IMR-90 (cell line): ENCODE data around the gene NTRK2. TPM values are rescaled to one million over a fixed set of nuclear protein-coding genes. Genes with fewer than 3 reads are reported as not detected.
A peak's percentile ranks its signal among the peaks of the same experiment; 100 is the strongest.

ENCODE experiments used
- ATAC-seq: fragments of 200-7000 bp; cut with Tn5 transposase; 2 replicates; pipeline ENCODE4 v1.9.1; 2020; ENCODE audit warnings: low read depth, mild to moderate bottlenecking, moderate library complexity
- BruUV-seq: library from RNA; stranded (reverse); fragments of 400-500 nt; replicated peaks from 2 replicates; lab custom pipeline; 2021; lab: Mats Ljungman, UMichigan
- CTCF ChIA-PET: fragments of 300-600 bp; formaldehyde crosslinking; extraction: SDS; loops from one replicate; lab custom pipeline; 2021; ENCODE audit warnings: antibody characterized with exemption; lab: Yijun Ruan, JAX
- POLR2A ChIA-PET: fragments of 300-600 bp; sonication (Branson Sonifier 250); formaldehyde crosslinking; loops from one replicate; lab custom pipeline; 2022; ENCODE audit warnings: antibody characterized with exemption; ENCODE audit not compliant: unreplicated experiment; lab: Charles Lee
- DNase-seq: peaks from one replicate; pipeline ENCODE4 v3.0.0; 2013
- H2AFZ ChIP-seq: replicated peaks from 2 replicates; pipeline ENCODE3; 2013; ENCODE audit warnings: low read length, mild to moderate bottlenecking; ENCODE audit not compliant: poor library complexity
- H2AK5ac ChIP-seq: 2 replicates; pipeline ENCODE4 v1.6.1; 2013; ENCODE audit warnings: low read depth, low read length, inconsistent platforms
- H2AK9ac ChIP-seq: replicated peaks from 2 replicates; pipeline ENCODE3; 2013; ENCODE audit warnings: mild to moderate bottlenecking, low read depth, low read length, moderate library complexity; ENCODE audit not compliant: poor library complexity
- H2BK120ac ChIP-seq: 2 replicates; pipeline ENCODE4 v1.6.1; 2013; ENCODE audit warnings: low read depth, low read length, inconsistent platforms
- H2BK15ac ChIP-seq: 3 replicates; pipeline ENCODE4 v1.6.1; 2013; ENCODE audit warnings: low read depth, low read length, inconsistent platforms
- H2BK20ac ChIP-seq: 2 replicates; pipeline ENCODE4 v1.6.1; 2013; ENCODE audit warnings: low read depth, mild to moderate bottlenecking, inconsistent platforms, low read length, moderate library complexity
- H2BK5ac ChIP-seq: 2 replicates; pipeline ENCODE4 v1.6.1; 2013; ENCODE audit warnings: mild to moderate bottlenecking, low read depth, low read length, inconsistent platforms; ENCODE audit not compliant: poor library complexity, severe bottlenecking
- H3K14ac ChIP-seq: replicated peaks from 2 replicates; pipeline ENCODE4 v1.6.1; 2013; ENCODE audit warnings: low read depth, low read length, inconsistent platforms
- H3K18ac ChIP-seq: 2 replicates; pipeline ENCODE4 v1.6.1; 2013; ENCODE audit warnings: low read depth, low read length, control low read depth
- H3K23ac ChIP-seq: 2 replicates; pipeline ENCODE4 v1.6.1; 2013; ENCODE audit warnings: low read depth, low read length, inconsistent platforms
- H3K27ac ChIP-seq: 2 replicates; pipeline ENCODE4 v1.5.1; 2013; ENCODE audit warnings: mild to moderate bottlenecking, control low read depth, low read length; ENCODE audit not compliant: insufficient read depth
- H3K27me3 ChIP-seq: 2 replicates; pipeline ENCODE4 v1.6.1; 2013; ENCODE audit warnings: low read length; ENCODE audit not compliant: control insufficient read depth, insufficient read depth
- H3K36me3 ChIP-seq: 2 replicates; pipeline ENCODE4 v1.6.1; 2013; ENCODE audit warnings: low read length, mixed read lengths; ENCODE audit not compliant: control insufficient read depth, insufficient read depth
- H3K4ac ChIP-seq: 2 replicates; pipeline ENCODE4 v1.6.1; 2013; ENCODE audit warnings: low read depth, low read length, inconsistent platforms
- H3K4me1 ChIP-seq: 2 replicates; pipeline ENCODE4 v1.6.1; 2013; ENCODE audit warnings: low read length, mixed read lengths; ENCODE audit not compliant: control insufficient read depth, insufficient read depth
- H3K4me2 ChIP-seq: 2 replicates; pipeline ENCODE4 v1.6.1; 2013; ENCODE audit warnings: low read depth, mild to moderate bottlenecking, control low read depth, low read length, moderate library complexity
- H3K4me3 ChIP-seq: 2 replicates; pipeline ENCODE4 v1.5.1; 2013; ENCODE audit warnings: low read depth, mild to moderate bottlenecking, control low read depth, low read length, moderate library complexity; ENCODE audit not compliant: insufficient read depth
- H3K56ac ChIP-seq: 2 replicates; pipeline ENCODE4 v1.6.1; 2013; ENCODE audit warnings: low read length, inconsistent platforms; ENCODE audit not compliant: insufficient read depth; ENCODE audit errors: extremely low read depth
- H3K79me1 ChIP-seq, 2 experiments: 2 replicates each; pipeline ENCODE4 v1.6.1; 2013; ENCODE audit warnings: low read length in 2 of 2, inconsistent platforms in 1 of 2, low read depth in 1 of 2
- H3K9ac ChIP-seq: 2 replicates; pipeline ENCODE4 v1.6.1; 2013; ENCODE audit warnings: low read depth, low read length, control low read depth
- H3K9me1 ChIP-seq: 2 replicates; pipeline ENCODE4 v1.6.1; 2013; ENCODE audit warnings: low read length, inconsistent platforms; ENCODE audit not compliant: insufficient read depth
- H3K9me3 ChIP-seq: 2 replicates; pipeline ENCODE4 v1.6.1; 2013; ENCODE audit warnings: low read length; ENCODE audit not compliant: control insufficient read depth, insufficient read depth
- H4K20me1 ChIP-seq: 2 replicates; pipeline ENCODE4 v1.6.1; 2013; ENCODE audit warnings: low read length, inconsistent platforms; ENCODE audit not compliant: insufficient read depth
- H4K5ac ChIP-seq: 2 replicates; pipeline ENCODE4 v1.6.1; 2013; ENCODE audit warnings: mild to moderate bottlenecking, low read depth, low read length, control low read depth
- H4K8ac ChIP-seq, 2 experiments: 2 replicates each; pipeline ENCODE4 v1.6.1; 2013; ENCODE audit warnings: low read depth in 2 of 2, low read length in 2 of 2, control low read depth in 1 of 2, inconsistent platforms in 1 of 2
- H4K91ac ChIP-seq: 2 replicates; pipeline ENCODE4 v1.6.1; 2013; ENCODE audit warnings: low read depth, low read length, inconsistent platforms; ENCODE audit not compliant: insufficient read depth
- BHLHE40 ChIP-seq: fragments of 150-350 bp; IDR thresholded peaks from 2 replicates; pipeline ENCODE4 v1.6.1; 2016; ENCODE audit warnings: mild to moderate bottlenecking, low read depth, low read length
- CEBPB ChIP-seq: IDR thresholded peaks from 2 replicates; pipeline ENCODE4 v1.6.1; 2012; ENCODE audit warnings: low read depth, low read length, improper control_type of control experiment
- ELK1 ChIP-seq: fragments of 150-350 bp; IDR thresholded peaks from 2 replicates; pipeline ENCODE4 v1.6.1; 2016; ENCODE audit warnings: low read depth, mild to moderate bottlenecking, low read length, moderate library complexity, borderline replicate concordance
- MAZ ChIP-seq: IDR thresholded peaks from 2 replicates; pipeline ENCODE4 v1.6.1; 2012; ENCODE audit warnings: low read depth, mild to moderate bottlenecking, low read length, improper control_type of control experiment, moderate library complexity, borderline replicate concordance
- NFE2L2 ChIP-seq: fragments of 150-350 bp; IDR thresholded peaks from 2 replicates; pipeline ENCODE4 v1.6.1; 2016; ENCODE audit warnings: low read depth, mild to moderate bottlenecking, low read length
- POLR2A ChIP-seq: IDR thresholded peaks from 2 replicates; pipeline ENCODE4 v1.6.1; 2012; ENCODE audit warnings: mild to moderate bottlenecking, low read depth, low read length
- RAD21 ChIP-seq: IDR thresholded peaks from 2 replicates; pipeline ENCODE4 v1.6.1; 2012; ENCODE audit warnings: low read length, improper control_type of control experiment
- RCOR1 ChIP-seq: IDR thresholded peaks from 2 replicates; pipeline ENCODE4 v1.6.1; 2012; ENCODE audit warnings: mild to moderate bottlenecking, low read length, improper control_type of control experiment; ENCODE audit not compliant: insufficient replicate concordance
- RFX5 ChIP-seq: IDR thresholded peaks from 2 replicates; pipeline ENCODE4 v1.8.0; 2012; ENCODE audit warnings: low read depth, mild to moderate bottlenecking, low read length, moderate library complexity
- WGBS, 2 experiments: methylation state at CpG; one replicate each; pipeline versions ENCODE4 v1.1.5 to v1.1.7; 2013; ENCODE audit warnings: missing lambda C conversion rate in 2 of 2; ENCODE audit not compliant: insufficient read length in 1 of 2; ENCODE audit errors: extremely low coverage in 2 of 2; 5-methylcytosine and 5-hydroxymethylcytosine counted together
- dilution Hi-C: fragments of 300-500 bp; cut with HindIII; formaldehyde crosslinking; loops from one replicate; pipeline ENCODE4 v1.14.3; 2018; ENCODE audit warnings: low sequenced_read_pairs; ENCODE audit not compliant: unreplicated experiment
- in situ Hi-C: fragments of 300-500 bp; cut with MboI; formaldehyde crosslinking; loops from 3 replicates; pipeline ENCODE4 v1.14.3; 2019; ENCODE audit warnings: low sequenced_read_pairs, inconsistent platforms, mixed read lengths
- intact Hi-C: fragments of 100-400 bp; cut with micrococcal nuclease; formaldehyde crosslinking; loops from 2 replicates; pipeline ENCODE4 v1.10.0; 2022
- polyA plus RNA-seq, 3 experiments: library from polyadenylated mRNA; depleted of rRNA; stranded (reverse); fragments of >200 nt; gene quantifications; 2 replicates each; pipeline ENCODE4 v1.2.3, GENCODE V29; 2012; ENCODE audit warnings: low replicate concordance in 1 of 3
- total RNA-seq: library from RNA; depleted of rRNA; stranded (reverse); fragments of >200 nt; gene quantifications from 2 replicates; pipeline ENCODE4 v1.2.3, GENCODE V29; 2012

NTRK2 gene
- total and polyA plus RNA-seq, 2 of the 4 experiments (the other 2 are of a cell fraction): under 0.01 to 0.02 TPM

GRCh38 chr9:84772511-84772910 is 103.0 kb downstream of the NTRK2 start:
- peak overlapping the region; percentile 49 for H2BK5ac ChIP-seq
- no peak overlapping the region for H2BK20ac ChIP-seq
- no peak overlapping the region for H3K14ac ChIP-seq
- H2BK120ac ChIP-seq: peak overlapping the region; percentile 11; the same call in 1 of the 2 replicates
- H3K4me3 ChIP-seq: no peak overlapping the region
- peak overlapping the region; percentile 31; the same call in 1 of the 2 replicates for H4K91ac ChIP-seq
- H2AK9ac ChIP-seq: no peak overlapping the region
- DNase-seq (peak; percentile 3), ATAC-seq (no peak)
- H4K20me1 ChIP-seq: no peaks in the 10 kb centered on the region
- H3K79me1 ChIP-seq: no peaks in the 10 kb centered on the region
- intact Hi-C loops: no loop called here
- POLR2A ChIA-PET: no interaction called here
- H2AK5ac ChIP-seq: no peak overlapping the region
- no peak overlapping the region for H3K23ac ChIP-seq
- no peak overlapping the region for H3K4ac ChIP-seq
- no TSS peak for BruUV-seq
- no peaks in the 10 kb centered on the region for H3K9me1 ChIP-seq
- H3K36me3 ChIP-seq: no peaks in the 10 kb centered on the region
- H3K4me1 ChIP-seq: peaks cover 7% of the 10 kb centered on the region; the same call in 1 of the 2 replicates
- peak overlapping the region; percentile 9; the same call in 1 of the 2 replicates for H3K27ac ChIP-seq
- dilution Hi-C loops: no loop called here
- H2AFZ ChIP-seq: no peak overlapping the region
- in situ Hi-C loops: no loop called here
- no peak overlapping the region for H3K56ac ChIP-seq
- peak overlapping the region; percentile 57; the same call in 1 of the 2 replicates for H3K18ac ChIP-seq
- peak overlapping the region; percentile 29 to 40; a peak in 2 of 4 replicates for H4K8ac ChIP-seq
- H3K9ac ChIP-seq: no peak overlapping the region
- WGBS, 2 experiments: 43% methylated on average over 2 of the region's 3 CpGs; no CpG with 5 or more reads in 1 of the 2 experiments
- no peaks in the 10 kb centered on the region for H3K27me3 ChIP-seq
- TF ChIP-seq ELK1 (no peak), NFE2L2 (no peak), RFX5 (no peak), RAD21 (no peak), MAZ (no peak), RCOR1 (no peak), BHLHE40 (no peak), CEBPB (no peak), POLR2A (no peak)
- H4K5ac ChIP-seq: peak overlapping the region; percentile 2; the same call in 1 of the 2 replicates
- H3K9me3 ChIP-seq: no peaks in the 10 kb centered on the region
- CTCF ChIA-PET: no interaction called here
- no peak overlapping the region for H3K4me2 ChIP-seq
- H2BK15ac ChIP-seq: no peak overlapping the region; the same call in 2 of the 3 replicates
